Stimulated activated CD4-positive, alpha-beta T cell treated with anti-CD3 and anti-CD28 coated beads, TNF-alpha, amount 100 ng/mL, for 48 hours (primary cell): ENCODE measurements around the gene LBX2.
"Not testable (repeated sequence)": the region's sequence is repeated elsewhere in the genome, so short reads cannot be mapped to it uniquely, and the experiment has no call there.

ENCODE experiments used
- DNase-seq, 3 donors: peaks; one replicate each; pipeline ENCODE4 v3.0.0-alpha.2; 2020; ENCODE audit warnings: low read depth in 3 of 3

LBX2 gene

DNA sequence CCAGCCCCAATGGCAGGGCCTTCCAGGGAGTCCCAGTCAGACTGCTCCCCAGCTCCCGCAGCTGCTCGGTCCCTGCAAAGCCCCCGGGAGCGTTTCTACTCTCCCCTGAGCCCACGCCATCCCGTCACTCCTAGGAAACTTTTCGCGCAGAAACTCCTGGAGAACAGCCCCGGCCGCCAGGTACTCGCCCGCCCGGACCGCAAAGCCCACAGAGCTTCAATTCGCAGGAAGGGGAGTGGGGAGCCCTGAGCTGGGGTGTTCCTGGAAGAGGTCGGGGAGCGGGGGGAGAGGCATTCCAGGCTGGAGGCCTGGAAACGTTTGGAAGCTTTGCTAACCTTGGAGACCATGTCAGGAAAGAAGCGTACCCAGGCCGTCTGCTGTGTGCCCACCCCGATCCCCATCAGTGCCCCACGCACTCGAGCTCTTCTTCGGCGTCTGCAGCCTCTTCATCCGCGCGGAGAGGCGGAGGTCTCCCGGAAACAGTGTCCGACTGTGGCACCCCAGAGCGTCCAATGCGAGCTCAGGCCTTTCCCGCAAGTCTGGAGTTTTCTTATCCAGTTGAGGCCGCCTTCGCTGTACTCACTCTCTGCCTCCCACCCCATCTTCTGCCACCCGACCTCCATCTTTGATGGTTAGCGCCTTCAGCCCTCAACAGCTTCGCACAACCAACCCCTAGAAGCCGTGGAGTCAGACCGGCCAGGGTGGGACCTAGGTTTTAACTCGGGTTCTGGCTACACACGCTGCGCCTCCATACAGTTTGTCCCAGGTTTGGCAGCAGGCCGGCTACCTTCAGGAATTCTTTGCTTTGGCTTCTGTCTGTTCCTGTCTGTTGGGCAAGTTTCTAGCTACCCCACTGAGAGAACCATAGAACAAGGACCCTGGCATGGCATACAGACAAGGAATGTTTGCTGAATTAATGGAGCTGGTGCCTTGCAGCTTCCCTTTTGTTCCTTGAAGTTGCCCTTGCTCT lies 4.4 kb upstream of the LBX2 start:
- no peak for DNase-seq

DNA sequence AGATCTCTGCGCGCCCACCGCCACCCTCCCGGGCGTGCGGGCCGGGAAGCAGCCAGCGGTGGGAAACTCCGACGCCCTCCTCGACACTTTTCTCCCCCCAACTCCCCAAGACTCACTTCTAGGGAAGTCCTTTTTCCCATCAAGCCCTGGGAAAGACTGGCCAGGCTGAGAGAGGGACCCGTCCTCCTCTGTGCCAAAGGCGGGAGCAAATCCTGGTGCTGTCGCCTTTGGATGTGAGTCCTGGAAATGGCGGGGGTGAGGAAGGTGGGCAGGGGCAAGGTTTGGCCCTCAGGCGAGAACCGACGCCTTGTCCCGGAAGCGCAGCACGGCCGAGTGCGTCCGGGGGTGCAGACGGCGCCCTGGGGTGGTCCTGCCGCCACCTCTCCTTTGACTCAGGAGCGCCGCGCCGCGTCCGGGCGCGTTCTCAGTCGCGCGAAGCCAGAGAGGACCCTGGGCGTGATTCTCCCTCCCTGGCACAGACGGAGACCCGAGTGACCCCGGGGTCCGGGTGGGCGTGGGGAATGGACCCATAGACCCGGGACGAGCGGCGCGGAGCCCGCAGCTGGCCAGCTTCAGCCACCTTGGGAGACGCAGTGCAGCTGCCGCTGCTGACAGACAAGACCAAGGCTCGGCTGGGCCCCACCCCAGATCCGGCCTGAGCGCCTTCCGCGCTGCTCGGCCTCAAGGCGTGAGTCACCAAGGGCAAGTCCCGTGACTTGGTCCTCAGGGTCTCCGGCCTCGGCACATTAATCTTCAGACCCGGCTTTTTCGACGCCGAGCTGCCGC lies 3.5 kb upstream of the LBX2 start:
- no peak for DNase-seq

DNA sequence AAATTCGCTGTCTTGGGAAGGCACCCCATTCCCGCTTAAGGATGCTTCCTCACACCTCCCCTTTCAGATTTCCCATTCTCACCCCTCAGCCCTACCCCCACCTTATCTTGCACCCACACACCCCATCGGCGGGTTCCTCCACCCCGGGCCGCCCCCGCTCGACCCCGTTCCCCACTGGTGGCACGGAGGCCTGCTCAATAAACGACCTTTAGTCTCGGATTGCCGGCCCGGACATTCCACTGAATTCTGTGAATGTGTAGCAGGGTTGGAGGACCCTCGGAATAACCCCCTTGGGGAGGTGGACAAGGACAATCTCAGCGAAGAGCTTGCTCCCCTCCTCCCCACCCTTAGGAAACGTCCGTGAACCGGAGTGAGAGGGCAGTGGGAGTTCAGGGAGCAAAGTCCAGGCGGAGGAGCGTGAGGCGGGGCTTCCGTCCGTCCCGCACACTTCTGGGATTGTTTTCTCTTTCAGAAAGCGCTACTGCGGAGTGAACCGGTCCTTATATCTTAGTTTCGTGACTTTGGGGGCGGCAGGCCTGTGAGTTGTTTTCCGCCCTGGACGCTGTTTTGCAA lies 2.8 kb upstream of the LBX2 start:
- DNase-seq = no peak

DNA sequence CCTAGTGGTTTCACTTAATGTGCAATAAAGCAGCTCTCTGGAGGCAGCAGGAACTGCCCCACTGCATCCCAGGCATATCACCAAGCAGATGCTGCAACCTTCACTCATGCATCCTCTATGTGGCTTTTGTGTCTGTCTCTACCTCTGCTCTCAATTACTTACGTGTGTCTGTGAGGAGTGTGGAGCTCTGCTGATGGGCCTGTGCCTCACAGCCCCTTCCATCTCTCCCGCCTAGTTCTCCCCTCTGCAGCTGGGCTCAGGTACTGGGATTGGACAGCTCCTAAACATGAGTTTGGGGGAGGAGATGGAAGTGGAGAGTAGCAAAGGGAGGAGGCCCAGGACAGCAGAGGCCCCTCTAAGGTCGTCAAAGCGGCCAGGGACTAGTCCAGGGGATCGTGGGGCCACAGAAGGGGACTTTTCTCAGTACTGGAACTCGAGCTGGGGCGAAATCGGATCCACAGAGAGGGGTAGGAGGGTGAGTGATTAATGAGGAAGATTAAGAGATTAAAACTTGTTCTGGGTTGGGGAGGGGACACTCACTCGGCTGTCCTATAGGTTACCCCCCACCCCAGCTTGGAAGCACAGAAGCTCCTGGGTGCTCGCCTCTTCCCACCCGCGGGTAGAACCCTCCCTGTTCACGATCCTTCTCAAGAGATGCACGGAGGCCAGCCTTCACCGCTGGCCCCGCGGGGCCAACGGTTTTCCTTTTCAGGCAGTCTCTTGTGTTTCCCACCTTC lies 2.1 kb upstream of the LBX2 start:
- no peak for DNase-seq

DNA sequence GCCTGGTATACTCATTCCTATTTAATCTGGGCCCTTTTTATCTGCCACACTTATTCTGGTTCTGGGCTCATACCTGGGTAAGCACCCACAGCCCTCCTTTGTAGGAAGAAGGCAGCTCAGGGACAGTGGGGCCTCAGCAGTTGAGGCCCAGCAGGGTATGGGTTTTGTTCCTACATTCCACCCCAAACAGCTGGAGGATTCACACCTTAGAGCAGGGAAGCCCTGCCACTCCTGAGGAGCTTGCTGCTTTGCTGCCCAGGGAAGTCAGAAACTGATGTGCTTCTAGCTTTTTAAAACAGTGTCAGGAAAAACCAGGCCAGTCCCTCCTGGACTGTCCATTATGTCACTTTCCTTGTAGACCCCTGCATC lies 1.2 kb upstream of the LBX2 start:
- no peak for DNase-seq

DNA sequence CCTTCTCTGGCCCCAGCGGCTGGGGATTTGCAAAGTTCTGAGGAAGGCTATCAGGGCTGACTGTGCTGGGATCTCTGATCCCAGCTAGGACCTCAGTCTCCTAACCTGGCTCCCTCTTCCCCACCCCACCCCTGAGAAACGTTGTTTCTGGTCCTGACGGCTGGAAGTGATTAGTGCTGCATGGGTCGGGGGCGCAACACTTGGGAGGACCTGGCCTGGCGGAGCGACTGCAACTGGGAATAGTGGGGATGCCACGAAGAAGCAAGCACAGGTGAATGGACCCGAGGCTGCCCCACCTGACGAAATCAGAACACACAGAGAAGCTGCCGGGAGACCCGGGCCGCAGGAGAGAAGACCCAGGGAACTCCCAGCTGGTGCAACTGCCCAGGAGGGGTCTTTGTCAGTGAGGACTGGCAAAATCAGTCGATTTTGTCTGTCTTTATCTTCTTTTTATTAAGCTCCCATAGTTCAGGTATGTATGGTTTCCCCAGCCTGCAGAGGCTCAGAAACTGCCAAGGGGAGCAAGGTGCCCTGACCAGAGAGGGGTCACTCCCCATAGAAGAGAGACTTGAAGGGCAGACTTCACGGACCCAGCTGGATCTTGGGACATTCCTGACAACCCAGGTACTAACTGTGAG lies 656 bp upstream of the LBX2 start:
- DNase-seq = no peak

DNA sequence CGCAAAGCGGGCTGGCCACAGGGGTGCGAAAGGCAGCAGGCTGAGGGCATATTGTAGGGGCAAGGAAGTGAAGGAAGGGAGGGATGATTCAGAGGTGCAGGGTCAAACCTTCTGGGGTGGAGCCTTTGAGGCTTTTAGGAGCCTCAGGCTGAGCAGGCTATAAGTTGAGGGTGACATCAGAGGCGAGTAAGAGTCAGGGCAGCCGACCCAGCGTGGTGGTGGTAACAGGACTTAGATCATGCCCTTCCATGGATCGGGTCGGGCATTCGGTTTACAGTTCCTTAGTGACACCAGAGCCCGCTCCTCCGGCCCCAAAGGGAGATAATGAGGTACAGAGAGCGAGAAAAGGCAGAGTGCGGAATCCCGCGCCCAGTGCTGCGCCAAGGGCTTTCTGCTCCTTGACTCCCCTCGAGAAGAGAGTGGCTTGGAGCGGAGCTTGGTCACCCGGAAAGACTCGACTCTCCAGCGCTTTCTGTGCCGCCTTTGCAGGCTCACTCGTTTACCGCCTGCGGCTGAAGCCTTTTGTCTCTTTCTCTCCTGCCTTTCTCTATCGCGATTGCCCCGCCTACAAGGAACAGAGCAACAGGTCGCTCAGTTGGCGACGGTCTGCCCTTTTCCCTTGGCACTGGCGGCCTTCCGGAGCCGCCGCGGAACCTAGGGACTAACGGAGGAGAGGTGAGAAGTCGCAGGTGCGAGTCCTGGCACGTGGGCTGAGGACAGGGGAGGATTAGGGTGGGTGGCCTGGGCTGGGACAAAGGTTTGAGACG lies 720 bp downstream of the LBX2 start:
- no peak for DNase-seq

DNA sequence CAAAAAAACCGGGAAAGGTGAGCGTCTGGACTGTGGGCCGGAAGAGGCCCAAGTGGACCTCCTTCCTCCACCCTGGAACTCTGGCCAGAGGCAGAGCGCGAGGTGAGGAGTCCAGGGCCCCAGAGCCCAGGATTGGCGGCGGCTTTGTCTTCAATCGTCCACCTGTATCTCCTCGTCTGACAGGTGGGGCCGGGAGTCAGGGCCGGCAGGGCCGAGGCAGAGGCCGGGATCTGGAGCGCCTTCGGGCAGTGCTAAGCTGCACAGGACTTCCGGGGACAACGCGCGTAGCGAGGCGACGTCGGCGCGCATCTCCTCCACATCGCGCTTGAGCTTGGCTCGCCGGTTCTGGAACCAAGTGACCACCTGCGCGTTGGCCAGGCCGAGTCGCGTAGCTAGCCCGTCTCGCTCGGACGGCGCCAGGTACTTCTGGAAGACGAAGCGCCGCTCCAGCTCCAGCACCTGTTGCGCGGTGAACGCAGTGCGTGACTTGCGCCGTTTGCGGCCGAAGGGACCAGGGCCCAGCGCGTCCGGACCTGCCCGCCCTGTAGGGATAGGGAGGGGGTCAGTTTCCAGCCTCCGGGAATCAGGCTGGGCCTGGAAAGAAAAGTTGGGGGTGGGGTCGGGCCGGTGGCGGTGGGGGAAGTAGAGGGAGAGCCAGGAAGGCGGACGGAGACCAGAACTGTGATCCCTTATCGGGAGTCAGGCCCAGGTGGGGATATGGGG lies 1.5 kb downstream of the LBX2 start:
- no peak for DNase-seq

DNA sequence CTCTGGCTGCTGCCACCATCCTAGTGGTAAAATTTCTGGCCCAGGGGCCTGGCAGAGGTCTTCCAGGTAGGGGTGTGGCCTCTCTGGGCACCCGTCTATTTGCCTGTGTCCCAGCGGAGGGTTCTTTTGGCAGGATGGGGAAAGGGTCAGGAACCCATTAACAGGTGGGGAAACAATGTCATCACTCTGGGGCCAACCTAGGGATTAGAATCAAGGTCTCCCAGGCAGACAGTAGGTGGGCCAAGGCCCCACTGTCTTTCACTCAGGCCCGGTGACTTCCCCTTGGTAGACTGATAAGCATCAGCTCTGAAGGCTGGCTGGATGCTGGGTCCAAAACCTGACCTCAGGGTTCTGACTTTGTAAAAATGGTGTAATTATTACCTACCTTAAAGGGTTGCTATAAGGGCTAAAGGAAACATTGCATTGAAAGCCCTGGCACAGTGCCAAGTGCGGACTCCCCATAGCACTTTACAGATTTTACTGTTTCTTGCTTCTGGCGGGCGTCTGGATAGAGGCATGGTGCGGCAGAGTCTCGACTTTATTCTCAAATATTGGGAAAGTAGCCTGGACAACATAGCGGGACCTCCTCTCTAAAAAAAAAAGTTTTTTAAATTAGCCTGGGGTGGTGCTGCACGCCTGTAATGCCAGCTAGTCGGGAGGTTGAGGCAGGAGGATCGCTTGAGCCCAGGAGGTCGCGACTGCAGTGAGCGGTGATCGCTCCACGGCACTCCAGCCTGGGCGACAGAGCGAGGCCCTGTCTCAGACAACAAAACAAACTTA lies 2.2 kb downstream of the LBX2 start:
- no peak for DNase-seq

DNA sequence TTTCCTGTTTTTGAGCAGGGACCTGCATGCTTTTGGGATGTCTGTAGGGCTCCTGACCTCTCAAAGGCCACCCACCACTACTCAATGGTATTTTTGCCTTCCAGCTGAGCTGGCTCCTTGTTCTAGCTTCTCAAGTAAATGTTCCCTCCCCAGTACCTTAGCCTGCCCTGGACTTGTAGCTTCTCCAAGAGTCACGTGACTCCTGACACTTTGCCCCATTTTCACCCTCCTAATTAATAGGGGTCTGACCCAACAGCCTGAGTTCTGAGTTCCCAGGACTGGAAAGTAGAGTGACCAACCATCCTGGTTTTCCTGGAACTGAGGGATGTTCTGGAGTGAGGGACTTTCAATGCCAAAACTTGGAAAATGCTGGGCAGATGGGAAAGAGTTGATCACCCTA lies 4.0 kb downstream of the LBX2 start:
- DNase-seq = no peak

DNA sequence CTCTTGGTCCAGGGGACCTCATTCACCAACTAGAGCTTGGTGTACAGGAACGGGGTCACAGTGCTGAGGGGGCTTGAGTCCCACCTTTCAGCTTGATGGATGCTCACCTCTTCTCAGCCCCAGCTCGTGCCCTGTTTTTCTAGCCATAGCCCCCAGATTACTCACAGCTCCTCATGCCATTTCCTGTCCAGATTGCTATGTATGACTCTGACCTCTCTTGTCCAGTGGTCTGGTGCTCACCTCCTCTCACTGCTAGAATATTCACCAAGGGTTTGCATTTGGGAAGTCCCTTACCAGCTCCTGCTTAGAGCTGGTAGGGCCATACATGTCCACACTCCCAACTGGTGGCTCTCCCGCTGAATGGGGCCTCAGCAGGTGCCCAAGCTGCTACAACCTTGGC lies 5.9 kb downstream of the LBX2 start:
- DNase-seq = no peak

DNA sequence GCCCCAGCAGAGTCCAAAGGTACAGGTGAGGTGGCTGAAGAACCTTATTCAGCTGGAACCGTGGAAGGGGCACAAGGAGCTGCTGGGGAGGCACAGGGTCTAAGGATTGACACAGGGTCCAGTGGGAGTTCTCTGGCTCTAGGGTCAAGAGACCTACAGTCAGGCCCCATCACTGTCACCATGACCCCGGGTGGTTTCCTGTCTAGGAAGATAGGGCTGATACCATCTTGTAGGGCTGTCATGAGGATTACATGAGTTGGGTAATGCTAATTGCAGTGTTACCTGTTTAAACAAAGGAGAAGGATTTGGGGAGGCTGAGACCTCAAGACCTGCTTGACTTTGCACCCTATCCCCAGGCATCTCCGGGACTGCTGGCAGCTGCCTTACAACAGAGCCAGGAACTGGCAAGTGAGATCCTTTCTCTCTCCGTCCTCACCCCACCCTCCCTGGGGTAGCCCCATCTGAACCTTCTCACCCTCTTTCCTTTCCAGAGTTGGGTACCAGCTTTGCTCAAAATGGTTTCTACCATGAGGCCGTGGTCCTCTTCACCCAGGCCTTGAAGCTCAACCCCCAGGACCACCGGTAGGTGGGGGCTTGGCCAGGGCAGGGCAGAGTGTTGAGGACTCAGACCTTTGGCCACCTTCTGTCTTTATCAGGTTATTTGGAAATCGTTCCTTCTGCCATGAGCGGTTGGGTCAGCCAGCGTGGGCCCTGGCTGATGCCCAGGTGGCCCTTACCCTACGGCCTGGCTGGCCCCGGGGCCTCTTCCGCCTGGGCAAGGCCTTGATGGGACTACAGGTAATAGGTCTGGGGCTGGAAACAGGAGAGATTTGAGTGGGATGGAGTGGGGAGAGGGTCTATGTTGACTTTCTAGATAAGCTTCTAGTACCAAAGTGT lies 7.5 kb downstream of the LBX2 start:
- DNase-seq = no peak

DNA sequence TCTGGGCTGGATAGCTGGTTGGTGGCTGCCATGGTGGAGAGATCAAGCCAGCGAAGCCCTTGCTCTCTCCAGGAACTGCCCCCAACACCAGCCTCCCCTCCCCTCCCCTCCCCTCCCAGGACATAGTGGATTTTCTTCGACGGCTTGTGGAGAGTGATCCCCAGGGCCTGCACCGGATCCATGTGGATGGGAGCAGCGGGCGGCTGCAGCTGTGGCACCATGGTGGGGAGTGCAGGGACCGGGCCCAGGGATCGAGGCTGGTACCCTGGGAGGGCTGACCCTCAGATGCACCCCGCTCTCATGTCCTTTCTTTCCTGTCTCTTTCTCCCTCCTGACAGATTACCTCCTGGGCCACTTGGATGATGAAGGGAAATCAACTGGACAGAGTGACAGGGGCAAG lies 9.5 kb downstream of the LBX2 start:
- DNase-seq = no peak

DNA sequence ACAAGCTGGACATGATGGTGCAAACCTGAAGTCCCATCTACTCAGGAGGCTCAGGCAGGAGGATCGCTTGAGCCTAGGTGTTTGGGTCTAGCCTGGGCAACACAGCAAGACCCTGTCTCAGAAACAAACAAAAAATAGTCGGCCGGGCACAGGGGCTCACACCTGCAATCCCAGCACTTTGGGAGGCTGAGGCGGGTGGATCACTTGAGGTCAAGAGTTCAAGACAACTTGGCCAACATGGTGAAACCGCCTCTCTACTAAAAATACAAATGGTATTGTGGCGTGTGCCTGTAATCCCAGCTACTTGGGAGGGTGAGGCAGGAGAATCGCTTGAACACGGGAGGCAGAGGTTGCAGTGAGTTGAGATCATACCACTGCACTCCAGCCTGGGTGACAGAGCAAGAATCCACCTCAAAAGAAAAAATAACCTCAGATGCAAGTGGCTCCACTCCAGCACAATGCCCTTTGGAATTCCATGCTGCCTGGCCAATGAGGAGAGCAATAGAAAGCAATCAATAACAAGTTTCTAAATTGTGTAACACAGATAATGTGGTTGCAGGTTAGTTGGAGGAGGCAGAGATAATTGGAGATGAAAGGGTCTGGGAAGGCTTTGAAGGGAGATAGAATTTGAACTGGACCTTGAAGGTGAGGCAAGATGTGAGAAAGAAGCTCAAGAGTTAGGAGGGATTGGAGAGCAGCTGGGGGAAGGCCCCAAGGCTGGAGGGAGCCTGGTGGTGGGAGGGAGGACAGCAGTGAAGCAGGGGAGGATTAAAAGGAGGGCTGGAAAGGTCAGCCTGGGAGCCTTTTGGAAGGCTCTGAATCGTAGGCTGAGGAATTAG lies 10.5 kb downstream of the LBX2 start:
- no peak for DNase-seq

DNA sequence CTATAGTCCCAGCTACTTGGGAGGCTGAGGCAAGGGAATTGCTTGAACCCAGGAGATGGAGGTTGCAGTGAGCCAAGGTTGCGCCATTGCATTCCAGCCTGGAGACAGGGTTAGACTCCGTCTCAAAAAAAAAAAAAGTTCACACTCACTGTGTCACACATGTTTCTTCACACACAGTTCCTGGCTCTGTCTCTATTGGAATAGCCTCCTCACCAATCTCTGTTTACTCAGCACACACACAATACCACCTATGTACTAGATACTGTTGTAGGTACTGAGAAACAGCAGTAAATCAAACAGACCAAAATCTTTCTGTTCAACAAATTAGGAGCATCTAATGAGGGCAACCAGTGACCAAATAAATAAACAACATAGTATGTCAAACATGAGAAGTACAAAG lies 13.3 kb downstream of the LBX2 start:
- DNase-seq = no peak

DNA sequence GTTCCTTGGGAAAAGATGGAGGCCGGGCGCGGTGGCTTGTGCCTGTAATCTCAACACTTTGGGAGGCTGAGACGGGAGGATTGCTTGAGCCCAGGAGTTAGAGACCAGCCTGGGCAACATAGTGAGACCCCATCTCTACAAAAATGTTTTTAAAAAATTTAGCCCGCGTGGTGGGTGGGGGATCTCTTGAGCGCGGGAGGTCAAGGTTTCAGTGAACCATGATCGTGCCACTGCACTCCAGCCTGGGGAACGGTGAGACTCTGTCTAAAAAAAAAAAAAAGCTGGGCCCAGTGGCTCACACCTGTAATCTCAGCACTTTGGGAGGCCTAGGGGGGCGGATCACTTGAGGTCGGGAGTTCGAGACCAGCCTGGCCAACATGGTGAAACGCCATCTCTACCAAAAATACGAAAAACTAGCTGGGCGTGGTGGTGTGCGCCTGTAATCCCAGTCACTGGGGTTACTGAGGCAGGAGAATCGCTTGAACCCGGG lies 15.7 kb downstream of the LBX2 start:
- not testable (repeated sequence) for DNase-seq
